Coronary artery (tissue), 2 donors: Measurements from ENCODE around the gene KDM2A.
A peak's percentile ranks its signal among the peaks of the same experiment; 100 is the strongest.

Source experiments
- DNase-seq: peaks from one replicate; pipeline ENCODE4 v3.0.0-alpha.2; 2017; ENCODE audit warnings: low spot score
- H3K27ac ChIP-seq, 2 donors: fragments of 200-600 bp; sonication (generic); one replicate each; pipeline ENCODE4 v1.5.1; 2016 to 2019
- H3K4me3 ChIP-seq: fragments of 200-600 bp; sonication (generic); 2 replicates; pipeline ENCODE4 v1.5.1; 2016; ENCODE audit warnings: mild to moderate bottlenecking, moderate library complexity
- CTCF ChIP-seq: fragments of 200-600 bp; sonication (generic); IDR thresholded peaks from one replicate; pipeline ENCODE4 v1.5.1; 2019; ENCODE audit warnings: antibody characterized with exemption

Gene KDM2A

DNA sequence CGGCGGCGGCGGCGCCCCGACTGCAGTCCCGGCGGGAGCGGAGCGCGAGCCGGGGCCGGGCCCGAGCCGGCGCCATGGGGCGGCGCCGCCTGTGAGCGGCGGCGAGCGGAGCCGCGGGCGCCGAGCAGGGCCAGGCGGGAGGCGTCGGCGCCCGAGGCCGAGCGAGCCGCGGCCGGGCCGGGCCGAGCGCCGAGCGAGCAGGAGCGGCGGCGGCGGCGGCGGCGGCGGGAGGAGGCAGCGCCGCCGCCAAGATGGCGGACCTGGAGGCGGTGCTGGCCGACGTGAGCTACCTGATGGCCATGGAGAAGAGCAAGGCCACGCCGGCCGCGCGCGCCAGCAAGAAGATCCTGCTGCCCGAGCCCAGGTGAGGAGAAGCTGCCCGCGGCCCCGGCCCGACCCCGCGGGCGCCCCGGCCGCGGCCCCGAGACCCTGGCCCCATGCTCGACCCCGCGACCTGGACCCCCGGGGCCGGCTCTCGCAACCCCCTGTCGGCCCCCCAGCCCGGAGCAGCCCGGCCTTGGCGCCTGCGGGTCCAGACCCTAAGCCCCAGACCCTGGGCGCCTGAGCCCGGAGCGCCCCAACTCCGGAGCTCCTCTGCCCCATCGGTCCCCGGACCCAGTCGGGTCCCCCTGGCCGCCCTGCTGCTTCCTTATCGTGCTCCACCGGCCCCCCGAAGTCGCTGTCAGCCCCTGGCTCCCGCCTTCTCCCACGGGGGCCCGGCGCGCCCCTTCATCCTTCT lies 147.6 kb downstream of the KDM2A start, which contains the start of gene GRK2:
GRK2 (plus strand) TSS at position 25 of the 739 bp plus-strand sequence; CDS start at position 252, 227 bp downstream.
- Histone ChIP-seq H3K4me3 (peak within 1 kb of the TSS; percentile 98), H3K27ac (peak within 1 kb of the TSS; percentile 89 to 91)
- no peak for TF ChIP-seq CTCF
- peak; percentile 75 for DNase-seq

- H3K27ac ChIP-seq, result peak overlapping the region; percentile 89 to 91
- peak; percentile 75 for DNase-seq
- no peak for TF ChIP-seq CTCF
Measured at GRCh38 chr11:67267188-67268080, 148.4 kb downstream of the KDM2A start.

GRCh38 chr11:67268081-67268961 lies 149.3 kb downstream of the KDM2A start:
- H3K27ac ChIP-seq, result peak overlapping the region; percentile 89 to 91
- no peak for TF ChIP-seq CTCF
- DNase-seq, result peak; percentile 72

More at GRCh38 chr11:67267188-67268080, 148.4 kb downstream of the KDM2A start:
- H3K4me3 ChIP-seq, result peak overlapping the region; percentile 98

GRCh38 chr11:67268962-67269268 lies 149.9 kb downstream of the KDM2A start:
- no peak for DNase-seq
- Histone ChIP-seq H3K4me3 (peak overlapping the region; percentile 98), H3K27ac (peak overlapping the region in 1 of 2 donors; percentile 91)
- no peak for TF ChIP-seq CTCF

More at GRCh38 chr11:67268081-67268961, 149.3 kb downstream of the KDM2A start:
- peak overlapping the region; percentile 98 for H3K4me3 ChIP-seq

DNA sequence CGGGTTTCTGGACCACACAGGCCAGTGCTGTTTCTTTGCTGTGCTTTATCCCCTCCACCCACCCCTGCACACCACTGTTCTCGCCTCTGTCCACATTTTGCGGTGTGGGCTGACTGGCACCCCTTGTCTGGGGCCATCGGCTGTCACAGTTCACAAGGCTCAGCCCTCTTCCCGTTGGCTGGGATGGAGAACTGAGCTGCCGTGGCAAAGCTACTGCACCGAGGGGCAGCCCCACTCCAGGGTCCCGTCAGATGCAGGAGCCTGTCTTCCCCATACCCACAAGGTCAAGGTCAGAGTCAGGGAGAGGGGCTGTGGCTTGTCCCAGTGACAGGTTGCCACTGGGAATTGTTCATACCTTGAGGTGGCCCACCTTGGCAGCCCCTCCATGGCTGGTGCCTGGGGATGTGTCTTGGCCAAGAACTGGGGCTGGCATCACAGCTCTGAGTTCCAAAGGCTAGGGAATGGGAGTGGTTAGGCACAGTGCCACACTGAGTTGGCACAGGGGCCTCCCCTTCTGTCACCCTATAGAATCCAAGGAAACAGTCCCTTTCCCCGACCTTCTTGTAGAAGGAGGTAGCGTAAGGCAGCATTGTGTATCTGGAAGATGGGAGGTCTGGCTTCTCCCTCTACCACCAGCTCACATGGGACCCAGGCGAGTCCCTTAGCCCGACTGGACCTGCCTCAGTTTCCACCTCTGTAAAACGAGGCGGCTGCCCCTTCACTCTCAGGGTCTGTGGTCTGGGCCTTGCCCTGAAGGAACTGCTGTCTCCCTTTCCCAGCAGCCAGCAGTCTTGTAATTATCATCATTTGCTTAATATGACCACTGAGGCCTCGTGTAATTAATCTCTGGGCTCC lies 150.6 kb downstream of the KDM2A start:
- TF ChIP-seq CTCF, result no peak
- peak overlapping the region; percentile 98 for H3K4me3 ChIP-seq
- DNase-seq, result no peak
- H3K27ac ChIP-seq, result peak overlapping the region; percentile 63 to 91
